ENCODE measurements around the gene KERA.
"Not testable (repeated sequence)": the region's sequence is repeated elsewhere in the genome, so short reads cannot be mapped to it uniquely, and the experiment has no call there.

Gene KERA, protein sequence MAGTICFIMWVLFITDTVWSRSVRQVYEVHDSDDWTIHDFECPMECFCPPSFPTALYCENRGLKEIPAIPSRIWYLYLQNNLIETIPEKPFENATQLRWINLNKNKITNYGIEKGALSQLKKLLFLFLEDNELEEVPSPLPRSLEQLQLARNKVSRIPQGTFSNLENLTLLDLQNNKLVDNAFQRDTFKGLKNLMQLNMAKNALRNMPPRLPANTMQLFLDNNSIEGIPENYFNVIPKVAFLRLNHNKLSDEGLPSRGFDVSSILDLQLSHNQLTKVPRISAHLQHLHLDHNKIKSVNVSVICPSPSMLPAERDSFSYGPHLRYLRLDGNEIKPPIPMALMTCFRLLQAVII

DNA sequence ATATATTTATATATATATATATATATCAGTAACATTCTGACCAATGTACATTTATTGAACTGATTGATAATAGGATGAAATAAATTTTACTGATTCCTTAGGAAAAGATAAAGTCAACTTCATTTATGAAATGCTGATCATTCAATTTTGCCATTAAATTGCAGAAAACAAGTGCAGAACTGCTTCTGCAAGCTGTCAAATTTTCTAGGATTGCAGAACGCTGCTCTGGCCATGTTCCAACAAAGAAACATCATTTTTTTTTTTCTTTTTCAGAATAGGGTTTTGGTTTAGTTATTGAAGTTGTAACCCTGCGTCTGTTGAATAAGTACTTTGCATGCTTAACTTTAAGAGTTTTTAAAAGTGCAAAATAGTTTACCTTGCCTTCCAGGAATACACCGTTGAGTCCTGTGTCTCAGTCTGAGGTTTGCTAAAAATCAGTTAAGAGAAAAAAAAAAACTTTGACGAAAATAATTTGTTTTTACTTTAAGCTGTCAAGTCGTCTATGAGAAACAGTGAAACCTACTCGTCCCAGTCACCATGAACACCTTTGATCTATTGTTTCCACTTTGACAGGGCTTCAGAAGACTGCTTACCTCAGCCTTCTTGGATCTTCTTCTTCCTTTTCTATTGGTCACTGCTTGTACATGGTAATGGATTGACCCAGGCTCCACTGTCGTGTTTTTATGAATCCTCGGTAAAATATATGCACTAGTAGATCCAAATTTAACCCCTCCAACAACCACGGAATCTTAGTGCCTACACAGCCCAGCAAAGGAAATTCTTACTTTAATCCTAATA, at the start of gene KERA:
TSS of gene KERA (minus strand) at position 657 of the 798 bp plus-strand sequence. CDS start 1,743 bp downstream, outside the sequence.
- DNase-seq, result no peak

DNA sequence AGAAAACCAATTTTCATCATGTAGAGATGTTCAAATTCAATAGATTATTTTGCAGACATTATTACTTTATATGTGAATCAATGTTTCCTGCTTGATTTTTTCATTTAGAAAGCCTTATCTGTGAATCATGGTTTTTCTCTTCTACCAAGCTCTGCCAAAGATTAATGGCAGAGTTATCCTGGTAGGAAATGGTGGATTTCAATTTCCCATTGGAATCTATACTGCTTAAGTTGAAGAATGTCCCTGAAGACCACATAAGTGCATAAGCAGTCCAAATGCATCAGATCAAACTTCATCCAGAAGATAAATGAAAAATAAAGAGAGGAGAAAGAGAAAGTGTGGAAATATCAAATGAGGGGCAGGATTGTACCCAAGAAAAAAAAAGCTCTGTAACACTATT, 48.5 kb upstream of the KERA start:
- no peak for DNase-seq

DNA sequence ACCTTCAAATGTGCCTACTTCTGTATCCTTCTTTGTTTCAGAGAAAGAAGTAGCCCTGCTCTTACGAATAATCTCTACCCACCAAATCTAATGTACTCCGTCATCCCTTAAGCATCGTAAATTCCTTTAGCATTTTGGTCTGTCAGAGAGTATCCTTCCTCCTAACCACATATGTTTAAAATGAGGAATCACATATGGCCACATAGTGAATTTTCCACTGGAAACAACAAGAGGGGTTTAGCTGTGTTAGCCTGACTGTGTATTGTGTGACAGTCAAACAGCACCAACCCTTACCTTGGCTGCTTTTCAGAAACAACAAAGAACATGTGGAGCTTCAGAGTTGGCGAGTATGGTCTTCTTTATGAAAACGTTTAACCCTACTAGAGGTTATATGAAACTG, 48.0 kb upstream of the KERA start:
- no peak for DNase-seq

DNA sequence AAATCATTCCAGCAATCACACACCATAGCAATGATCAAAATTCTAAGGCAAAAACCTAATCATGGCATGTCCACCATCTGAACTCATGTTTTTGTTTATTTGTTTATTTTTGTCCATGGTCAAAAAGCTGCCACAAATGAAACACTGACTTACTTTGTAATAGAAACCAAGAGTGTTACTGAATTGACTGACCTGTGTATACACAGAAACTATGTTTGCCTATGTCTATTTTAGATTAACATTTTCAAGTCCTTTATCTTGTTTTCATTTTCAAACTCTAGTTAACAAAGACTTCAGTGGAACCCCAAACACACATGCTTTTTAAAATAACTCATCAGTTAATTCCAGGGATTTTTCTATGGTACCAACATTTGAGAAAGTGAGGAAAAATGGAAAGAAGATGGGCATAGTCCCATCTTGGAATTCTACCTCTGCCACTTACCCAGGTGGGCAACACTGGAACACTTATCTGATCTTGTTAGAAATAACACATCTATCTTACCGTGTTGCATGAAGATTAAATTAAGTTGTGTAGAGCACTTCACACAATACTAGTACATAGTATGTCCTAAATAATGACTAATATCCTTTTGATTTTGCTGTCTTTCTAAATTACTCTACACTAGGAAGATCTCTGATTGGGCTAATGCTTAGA, 47.1 kb upstream of the KERA start:
- DNase-seq, result no peak

DNA sequence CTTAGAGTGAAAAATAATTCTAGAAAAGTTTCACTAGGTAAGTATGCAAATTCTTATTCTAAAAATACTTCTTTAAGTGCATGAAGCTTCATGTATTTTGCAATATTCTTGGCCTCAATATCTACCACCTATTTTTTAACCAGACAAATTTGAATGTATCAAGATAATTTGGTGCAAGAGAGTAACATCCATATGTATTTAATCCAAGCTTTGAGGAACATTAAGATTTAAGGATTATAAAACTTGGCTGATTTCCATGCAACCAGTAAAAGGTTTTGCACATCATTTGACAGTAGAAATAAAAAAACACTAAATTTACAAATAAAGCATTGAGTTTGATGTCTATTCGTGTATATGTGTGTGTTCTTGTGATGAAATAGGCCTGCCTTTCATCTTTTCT, 45.8 kb upstream of the KERA start:
- no peak for DNase-seq

DNA sequence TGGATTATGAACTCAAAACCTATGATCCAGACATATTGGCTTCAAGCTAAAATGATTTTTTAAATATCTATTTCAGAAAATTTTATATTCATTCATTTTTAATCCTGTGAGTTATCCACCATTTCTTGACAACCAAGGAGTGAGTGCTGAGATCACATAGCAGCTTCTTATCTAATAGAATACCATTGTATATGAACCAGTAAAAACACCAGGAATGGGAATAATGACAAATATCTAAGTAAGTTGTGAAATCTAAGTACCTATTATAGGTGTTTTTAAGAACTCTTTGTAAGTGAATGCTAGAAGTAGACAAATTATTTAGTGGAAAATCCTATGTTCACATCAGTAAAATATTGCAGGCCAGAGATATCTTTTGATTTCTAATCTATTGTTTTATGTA, 45.3 kb upstream of the KERA start:
- DNase-seq, result no peak

DNA sequence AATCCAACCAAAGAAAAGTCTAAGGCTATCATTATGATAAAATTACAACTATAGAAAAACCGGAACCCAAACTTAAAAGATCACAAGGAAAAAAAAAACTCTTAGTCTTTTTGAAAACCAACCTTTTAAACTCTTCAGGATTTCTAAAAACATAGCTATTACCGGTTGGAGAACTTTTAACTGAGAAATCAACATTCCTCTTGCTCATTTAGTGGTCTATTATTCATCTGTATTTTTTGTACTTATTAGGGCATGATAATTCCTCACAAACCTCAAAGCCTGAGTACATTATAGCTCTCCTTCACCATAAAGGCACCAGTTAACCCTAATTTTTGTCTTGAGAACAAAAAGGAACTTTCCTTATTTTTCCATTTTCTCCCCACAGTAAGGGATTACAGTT, 43.1 kb upstream of the KERA start:
- no peak for DNase-seq

DNA sequence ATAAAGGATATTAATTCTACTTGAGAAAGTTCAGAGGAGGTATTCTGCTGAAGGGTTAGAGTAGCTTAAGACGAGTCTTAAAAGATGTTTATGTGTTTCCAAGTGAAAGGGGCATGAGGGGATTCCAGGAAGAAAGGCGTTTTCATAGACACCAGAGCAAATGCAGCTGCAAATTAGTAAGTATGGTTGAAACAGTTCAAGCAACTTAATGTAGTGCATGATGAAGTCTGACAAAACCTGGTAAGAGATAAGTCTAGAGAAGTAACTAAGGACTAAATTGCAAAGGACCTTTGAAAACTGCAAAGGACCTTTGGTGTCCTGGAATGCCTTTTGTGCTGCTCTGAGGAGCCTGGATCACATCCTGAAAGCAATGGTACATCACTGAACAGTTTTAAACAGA, 42.0 kb upstream of the KERA start:
- no peak for DNase-seq

DNA sequence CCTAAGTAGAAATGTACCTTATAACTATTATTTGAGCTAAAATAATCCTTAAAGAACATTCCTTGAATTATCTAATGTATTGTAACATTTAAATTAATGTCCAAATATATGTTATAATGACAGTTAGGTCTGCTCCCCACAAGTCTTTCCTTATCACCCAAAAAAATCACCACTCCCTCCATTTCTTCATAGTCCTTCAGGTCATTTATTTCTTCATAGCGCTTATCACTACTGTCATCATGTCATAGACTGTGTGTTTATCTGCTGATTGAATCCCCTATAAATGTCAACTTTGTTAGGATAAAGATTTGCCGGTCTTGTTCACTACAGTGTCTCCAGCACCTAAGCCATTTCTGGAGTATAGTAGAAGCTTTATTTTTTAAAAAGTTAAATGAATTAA, 41.5 kb upstream of the KERA start:
- DNase-seq, result no peak

DNA sequence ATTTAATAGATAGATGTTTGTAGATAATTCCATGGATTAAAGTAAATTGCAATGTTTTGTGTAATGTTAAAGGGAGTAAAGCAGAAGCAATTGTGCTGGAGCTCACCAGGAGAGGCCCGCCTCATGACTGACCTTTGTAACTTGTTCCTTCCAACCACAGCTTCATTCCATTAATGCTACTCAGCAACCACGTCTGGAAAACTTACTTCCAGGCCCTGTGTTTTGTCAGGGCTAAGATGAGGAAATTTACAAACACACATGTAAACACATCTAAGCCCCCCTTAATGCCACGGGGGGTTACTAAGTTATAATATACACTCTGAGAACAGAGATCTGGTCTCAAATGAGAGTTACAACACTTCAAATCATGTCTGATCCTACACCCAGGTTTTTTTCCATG, 41.1 kb upstream of the KERA start:
- DNase-seq, result no peak

DNA sequence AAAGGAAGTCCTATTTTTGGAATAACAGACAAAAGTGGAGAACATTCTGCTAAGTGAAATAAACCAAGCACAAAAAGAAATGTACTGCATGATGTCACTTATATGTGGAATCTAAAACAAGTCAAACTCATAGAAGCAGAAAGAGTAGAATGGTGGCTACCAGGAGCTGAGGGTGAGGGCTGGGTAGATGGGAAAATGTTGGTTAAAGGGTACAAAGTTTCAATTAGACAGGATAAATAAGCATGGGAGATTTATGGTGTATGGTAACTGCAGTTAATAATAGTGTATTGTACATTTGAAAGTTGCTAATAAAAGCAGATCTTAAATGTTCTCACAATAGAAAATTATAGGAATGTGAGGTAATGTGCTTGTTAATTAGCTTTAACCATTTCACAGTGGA, 40.6 kb upstream of the KERA start:
- DNase-seq, result no peak

DNA sequence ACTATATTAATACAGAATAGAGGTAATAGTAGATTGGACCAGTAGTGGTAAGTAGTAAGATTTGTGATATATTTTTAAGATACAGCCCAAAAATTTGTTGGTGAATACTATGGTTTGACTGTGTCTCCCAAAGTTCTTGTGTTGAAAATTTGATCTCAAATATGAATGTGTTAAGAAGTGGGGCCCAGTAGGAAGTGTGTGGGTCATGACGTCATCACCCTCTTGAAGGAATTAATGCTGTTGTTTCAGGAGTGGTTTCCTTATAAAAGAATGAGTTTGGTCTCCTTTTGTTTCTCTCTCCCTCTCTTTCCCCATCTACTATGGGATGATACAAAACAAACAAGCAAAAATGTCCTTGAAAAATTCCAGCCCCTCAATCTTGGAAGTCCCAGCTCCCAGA, 37.1 kb upstream of the KERA start:
- DNase-seq, result no peak

DNA sequence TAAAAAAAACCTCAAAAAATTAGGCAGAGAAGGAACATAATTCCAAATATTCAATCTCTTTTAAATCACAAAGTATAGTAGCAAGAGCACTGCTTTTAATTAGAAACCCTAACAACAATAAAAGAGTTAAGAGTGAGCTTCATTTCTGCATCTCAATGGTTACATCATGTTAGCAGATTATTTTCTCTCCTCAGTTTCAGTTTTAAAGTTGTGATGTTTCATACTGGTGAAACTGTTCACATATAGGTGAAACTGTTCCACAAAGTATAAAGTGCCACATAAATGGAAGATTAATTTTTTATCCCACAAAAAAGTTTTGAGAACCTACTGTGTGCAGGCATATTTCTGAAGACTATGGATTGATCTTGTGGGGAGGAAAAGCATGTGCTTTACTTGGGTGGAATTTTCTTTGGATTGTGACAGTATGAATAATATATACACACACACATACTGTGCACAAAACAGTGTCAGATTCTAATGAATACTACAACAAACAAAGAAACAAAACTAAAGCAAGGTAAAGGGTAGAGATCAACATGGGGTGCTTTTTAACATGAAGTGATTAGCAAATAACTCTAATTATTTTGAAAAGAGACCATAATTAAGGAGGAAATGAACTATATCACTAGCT, 36.3 kb upstream of the KERA start:
- DNase-seq, result no peak

DNA sequence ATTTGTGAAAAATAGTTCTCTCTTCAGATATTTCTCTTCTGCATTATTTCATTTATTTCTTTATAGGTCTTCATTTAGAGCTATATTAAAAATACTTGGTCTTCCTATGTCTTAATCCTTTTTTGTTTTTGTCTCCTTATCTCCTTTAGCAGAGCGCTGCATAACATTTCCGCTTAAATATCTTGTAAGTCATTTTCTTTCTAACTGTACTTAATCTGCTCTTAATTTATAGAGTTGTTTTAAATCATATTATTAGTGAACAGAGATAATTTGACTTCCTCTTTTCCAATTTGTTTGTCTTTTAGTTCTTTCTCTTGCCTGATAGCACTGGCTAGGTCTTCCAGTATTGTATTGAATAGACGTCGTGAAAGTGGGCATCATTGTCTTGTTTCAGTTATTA, 35.5 kb upstream of the KERA start:
- DNase-seq, result no peak

DNA sequence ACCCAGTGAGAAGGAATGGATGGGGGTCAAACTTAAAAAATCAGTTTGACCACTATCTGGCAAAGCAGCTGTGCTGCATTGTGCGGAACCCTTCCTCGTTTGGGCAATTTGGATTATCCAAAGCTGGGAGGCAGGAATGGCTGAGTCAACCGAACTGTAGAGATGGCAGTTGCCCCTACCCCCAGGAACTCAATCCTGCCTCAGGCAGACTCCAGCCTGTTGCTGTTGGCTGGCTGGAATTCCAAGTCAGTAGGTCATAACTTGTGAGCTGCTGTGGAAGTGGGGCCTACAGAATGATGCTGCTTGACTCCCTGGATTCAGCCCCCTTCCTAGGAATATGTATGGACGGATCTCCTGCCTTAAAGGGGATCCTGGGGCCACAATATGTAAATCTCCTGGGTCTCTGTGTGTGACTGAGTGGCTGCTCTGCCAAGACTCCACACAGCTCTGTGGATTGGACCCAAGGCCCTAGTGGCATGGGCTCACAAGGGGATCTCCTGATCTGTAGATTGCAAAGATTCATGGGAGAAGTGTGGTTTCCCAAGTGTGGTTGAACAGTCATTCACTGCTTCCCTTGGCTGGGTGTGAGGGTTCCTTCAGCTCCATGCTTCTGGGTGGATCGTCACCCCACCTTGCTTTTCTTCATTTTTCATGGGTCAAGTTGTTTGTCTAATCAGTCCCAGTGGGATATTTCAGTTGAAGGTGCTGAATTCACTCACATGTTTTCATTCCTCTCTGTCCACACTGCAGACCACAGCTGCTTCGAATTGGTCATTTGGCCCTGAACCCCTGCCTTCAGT, 34.3 kb upstream of the KERA start:
- no peak for DNase-seq

DNA sequence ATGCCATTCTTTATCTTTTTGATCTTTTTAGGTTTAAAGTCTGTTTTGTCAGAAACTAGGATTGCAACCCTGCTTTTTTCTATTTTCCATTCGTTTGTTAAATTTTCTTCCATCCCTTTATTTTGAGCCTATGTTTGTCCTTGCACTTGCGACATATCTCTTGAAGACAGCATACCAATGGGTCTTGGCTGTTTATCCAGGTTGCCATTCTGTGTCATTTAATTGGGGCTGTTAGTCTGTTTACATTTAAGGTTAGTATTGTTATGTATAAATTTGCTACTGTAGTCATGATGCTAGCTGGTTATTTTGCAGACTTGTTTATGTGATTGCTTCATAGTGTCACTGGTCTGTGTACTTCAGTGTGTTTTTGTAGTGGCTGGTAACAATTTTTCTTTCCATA, 32.1 kb upstream of the KERA start:
- DNase-seq, result not testable (repeated sequence)

DNA sequence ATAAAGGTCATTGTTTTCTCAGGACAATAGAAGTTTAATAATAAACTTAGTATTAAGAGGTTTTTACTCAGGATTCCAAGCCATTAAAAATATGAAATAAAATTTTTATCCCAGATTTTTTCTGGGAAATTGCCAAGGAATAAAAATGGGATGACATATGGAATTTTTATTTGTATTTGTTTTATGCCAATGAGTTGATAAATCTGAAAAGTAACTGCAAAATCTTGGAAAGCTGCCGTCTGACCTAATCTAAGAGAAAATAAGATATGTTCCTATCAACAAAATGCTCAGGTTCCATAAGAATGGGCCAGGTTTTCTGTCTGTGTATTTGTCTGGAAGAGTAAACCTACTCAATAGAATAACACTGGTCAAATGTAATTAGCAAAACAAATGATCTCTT, 22.2 kb upstream of the KERA start:
- no peak for DNase-seq

DNA sequence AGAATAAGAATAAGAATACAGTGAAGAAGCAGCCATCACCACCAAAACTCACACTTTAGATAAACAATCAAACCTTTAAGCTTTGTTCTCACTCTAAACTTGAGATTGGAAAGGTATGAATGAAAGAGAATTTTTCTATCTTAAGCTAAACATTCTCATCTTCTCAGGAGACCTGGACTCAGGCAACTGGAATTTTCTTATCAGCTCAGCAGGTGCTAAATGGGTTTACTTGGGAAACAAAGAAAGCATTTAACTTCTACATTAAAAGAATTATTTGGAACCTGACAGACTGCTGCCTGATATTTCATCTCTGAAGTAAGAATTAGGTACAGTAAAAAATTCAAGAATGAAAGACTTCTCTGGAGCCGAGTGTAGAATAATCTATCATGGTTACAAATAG, 20.7 kb upstream of the KERA start:
- DNase-seq, result no peak

DNA sequence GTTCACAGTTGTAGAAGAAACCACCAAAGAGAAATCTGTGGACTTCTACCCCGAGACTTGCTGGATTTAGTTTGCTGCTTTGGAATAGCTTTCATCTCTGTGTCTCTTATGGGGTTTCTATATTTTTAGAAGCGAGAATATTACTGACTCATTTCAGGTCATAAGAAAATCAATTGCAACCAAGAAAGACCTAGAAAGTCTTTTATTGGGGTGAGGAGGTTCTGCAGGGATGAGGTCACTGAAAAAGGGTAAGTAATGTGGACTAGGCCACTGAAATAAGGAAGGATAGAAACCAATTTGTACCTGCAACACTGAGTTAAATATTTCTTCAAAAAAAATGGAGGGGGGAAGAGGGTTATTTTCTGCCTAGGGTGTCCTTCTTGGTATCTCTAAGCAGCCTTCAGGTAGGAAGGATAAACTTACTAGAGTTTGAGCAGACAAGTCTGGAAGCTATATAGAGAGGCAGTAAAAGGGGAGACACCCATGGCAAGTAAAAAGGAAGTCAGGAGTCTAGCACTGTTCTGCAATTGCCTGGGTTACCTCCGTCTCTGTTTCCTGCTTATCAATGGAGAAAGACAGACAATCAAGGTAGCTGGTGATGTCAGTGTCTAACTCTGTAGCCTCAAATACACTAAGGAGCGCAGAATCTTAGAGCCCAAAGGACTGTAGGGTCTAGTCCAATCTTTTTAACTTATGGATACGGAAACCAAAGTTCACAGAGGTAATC, 19.6 kb upstream of the KERA start:
- DNase-seq, result no peak

DNA sequence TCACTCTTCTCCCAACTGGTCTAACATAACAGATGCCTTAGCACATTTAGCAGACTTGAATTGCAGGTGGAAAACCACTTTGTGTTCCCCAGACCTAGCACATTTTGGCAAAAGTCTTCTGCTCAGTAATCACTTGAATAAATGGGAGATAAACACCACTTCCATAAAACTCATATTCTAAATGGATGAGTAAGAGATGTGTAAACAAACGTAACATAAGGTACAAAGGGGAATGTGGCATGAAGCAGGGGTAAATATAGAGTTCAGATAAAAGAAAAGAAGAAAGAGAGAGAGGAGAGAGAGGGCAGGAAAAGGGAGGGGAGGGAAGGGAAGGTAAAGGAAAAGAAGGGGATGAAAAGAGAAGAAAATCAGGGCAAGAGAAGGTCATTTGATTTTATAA, 17.0 kb upstream of the KERA start:
- DNase-seq, result no peak

DNA sequence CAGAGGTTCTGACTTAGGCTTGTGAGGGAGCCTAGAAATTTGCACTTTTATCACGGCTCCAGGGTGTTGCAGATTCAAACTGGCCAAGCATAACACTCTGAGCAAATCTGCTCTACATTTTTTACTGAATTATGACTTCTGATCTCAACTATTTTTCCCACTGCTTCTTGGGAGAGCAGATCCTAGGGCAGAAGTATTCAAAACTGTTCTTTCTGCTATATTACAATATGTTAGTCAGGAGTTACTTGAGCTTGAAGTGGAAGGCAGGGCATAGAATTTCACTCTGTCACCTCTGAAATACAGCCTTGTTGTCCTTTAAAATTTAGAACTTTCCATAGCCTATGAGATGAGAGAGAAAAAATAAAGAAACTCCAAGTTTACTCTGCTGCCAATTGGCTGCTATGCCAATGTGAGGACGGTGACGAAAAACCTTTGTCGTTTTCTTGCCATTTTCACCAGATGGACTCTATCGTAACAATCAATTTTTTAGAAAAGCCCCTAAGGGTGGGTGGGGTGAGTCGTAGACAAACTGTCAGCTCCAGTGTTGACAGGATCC, 16.4 kb upstream of the KERA start:
- DNase-seq, result no peak

DNA sequence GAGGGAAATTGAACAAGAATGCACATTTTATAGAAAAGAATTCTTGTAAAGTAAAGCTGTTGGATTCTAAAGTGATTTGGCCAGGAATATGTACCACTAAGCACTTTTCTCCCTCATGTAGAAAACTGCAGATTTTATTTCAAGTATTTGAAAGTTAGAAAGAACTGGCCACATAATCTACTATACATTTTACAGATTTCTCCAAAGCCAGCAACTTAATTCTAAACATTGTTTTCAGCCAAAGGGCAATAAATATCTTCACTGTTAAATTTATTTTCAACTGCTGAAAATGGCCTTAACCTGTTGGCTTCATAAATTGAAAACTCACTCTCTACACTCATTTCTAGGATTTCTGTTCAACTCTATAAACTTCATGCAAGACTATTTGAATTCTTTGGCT, 15.6 kb upstream of the KERA start:
- no peak for DNase-seq

Measured in suppressor macrophage treated with lipopolysaccharide for 4 hours (primary cell).